Measurements from ENCODE around the gene FADS2.
A peak's percentile ranks its signal among the peaks of the same experiment; 100 is the strongest.

FADS2 gene

GRCh38 chr11:61827571-61828378 lies at the start of gene FADS2:
Gene FADS2, plus strand, starts transcription at chr11:61828300. Its CDS starts 91 bp downstream, at chr11:61828391.
- peak; percentile 83 to 87 for DNase-seq

- no peak for DNase-seq
Observed at GRCh38 chr11:61778357-61778886, 49.7 kb upstream of the FADS2 start.

GRCh38 chr11:61778920-61779650 lies 49.0 kb upstream of the FADS2 start:
- no peak for DNase-seq

GRCh38 chr11:61779666-61780525 lies 48.2 kb upstream of the FADS2 start:
- no peak for DNase-seq

- DNase-seq: no peak
Observed at GRCh38 chr11:61780581-61781162, 47.4 kb upstream of the FADS2 start.

GRCh38 chr11:61781585-61781984 lies 46.5 kb upstream of the FADS2 start:
- DNase-seq: no peak

- DNase-seq: no peak
Observed at GRCh38 chr11:61782299-61782698, 45.8 kb upstream of the FADS2 start.

GRCh38 chr11:61782841-61783240 lies 45.3 kb upstream of the FADS2 start:
- DNase-seq: no peak

- DNase-seq: no peak
Observed at GRCh38 chr11:61783717-61784505, 44.2 kb upstream of the FADS2 start.

GRCh38 chr11:61784506-61784805 lies 43.6 kb upstream of the FADS2 start:
- no peak for DNase-seq

GRCh38 chr11:61785837-61786402 lies 42.2 kb upstream of the FADS2 start:
- no peak for DNase-seq

- DNase-seq: peak in 1 of 2 experiments; percentile 11
Observed at GRCh38 chr11:61787928-61788491, 40.1 kb upstream of the FADS2 start.

GRCh38 chr11:61791737-61792309 lies 36.3 kb upstream of the FADS2 start:
- DNase-seq: peak; percentile 22 to 49

- DNase-seq: peak; percentile 85 to 89
Observed at GRCh38 chr11:61792310-61793082, 35.6 kb upstream of the FADS2 start, which contains the start of the genes FEN1 and TMEM258. Gene FEN1, plus strand, starts transcription at chr11:61792911. Its CDS starts 2,451 bp downstream, at chr11:61795362. Gene TMEM258, minus strand, starts transcription at chr11:61792599. Its CDS starts 41 bp downstream, at chr11:61792558.

GRCh38 chr11:61793083-61793828 lies 34.8 kb upstream of the FADS2 start:
- DNase-seq: no peak

- DNase-seq: no peak
Observed at GRCh38 chr11:61793829-61794204, 34.3 kb upstream of the FADS2 start.

GRCh38 chr11:61794579-61794978 lies 33.5 kb upstream of the FADS2 start:
- no peak for DNase-seq

GRCh38 chr11:61795459-61795858 lies 32.6 kb upstream of the FADS2 start:
- no peak for DNase-seq

Measured in NCI-H1930 (cell line).